OCI-LY3 (cell line): ENCODE measurements around the gene KCNMA1.
"Not testable (repeated sequence)": the region's sequence is repeated elsewhere in the genome, so short reads cannot be mapped to it uniquely, and the experiment has no call there.

Experiments used
- H2AFZ ChIP-seq: fragments of 200-600, 300-600 bp; shearing (Covaris generic); 2 replicates; pipeline ENCODE4 v1.6.0; 2014; ENCODE audit warnings: antibody characterized with exemption, low read depth, low read length
- H3K27ac ChIP-seq: fragments of 200-600, 300-600 bp; sonication (generic); 2 replicates; pipeline ENCODE4 v1.5.1; 2014; ENCODE audit warnings: mild to moderate bottlenecking, low read length, moderate library complexity, mixed read lengths
- H3K27me3 ChIP-seq: fragments of 200-600, 300-600 bp; sonication (generic); 2 replicates; pipeline ENCODE4 v1.6.1; 2014; ENCODE audit warnings: low read depth, low read length, mixed read lengths
- H3K36me3 ChIP-seq: fragments of 200-600, 300-600 bp; sonication (generic); replicated peaks from 2 replicates; pipeline ENCODE3; 2014; ENCODE audit warnings: low read depth, low read length, mixed read lengths
- H3K4me1 ChIP-seq: fragments of 300-600, 200-600 bp; sonication (generic); 2 replicates; pipeline ENCODE4 v1.6.1; 2014; ENCODE audit warnings: low read length, mixed read lengths
- H3K4me2 ChIP-seq: fragments of 200-600, 300-600 bp; sonication (generic); 2 replicates; pipeline ENCODE4 v1.6.1; 2014; ENCODE audit warnings: low read length, mixed read lengths
- H3K4me3 ChIP-seq: fragments of 300-600, 200-600 bp; sonication (generic); 2 replicates; pipeline ENCODE4 v1.5.1; 2014; ENCODE audit warnings: antibody characterized with exemption, mild to moderate bottlenecking, low read length, moderate library complexity
- H3K79me2 ChIP-seq: fragments of 300-600, 200-600 bp; shearing (Covaris generic); 2 replicates; pipeline ENCODE4 v1.6.1; 2014; ENCODE audit warnings: mild to moderate bottlenecking, low read length, mixed read lengths
- H3K9ac ChIP-seq: fragments of 300-600, 200-600 bp; shearing (Covaris generic); 2 replicates; pipeline ENCODE4 v1.6.0; 2014; ENCODE audit warnings: mild to moderate bottlenecking, low read length, moderate library complexity
- H3K9me3 ChIP-seq: fragments of 200-600, 300-600 bp; shearing (Covaris generic); 2 replicates; pipeline ENCODE4 v1.6.1; 2014; ENCODE audit warnings: low read length, mixed read lengths; ENCODE audit not compliant: insufficient read depth
- H4K20me1 ChIP-seq: fragments of 200-600, 300-600 bp; sonication (generic); 2 replicates; pipeline ENCODE4 v1.6.1; 2016; ENCODE audit warnings: low read length, mixed read lengths; ENCODE audit not compliant: insufficient read depth
- CTCF ChIP-seq: fragments of 200-600, 300-600 bp; sonication (generic); IDR thresholded peaks from 2 replicates; pipeline ENCODE4 v1.5.1; 2014; ENCODE audit warnings: antibody characterized with exemption, low read length, low read depth
- EZH2phosphoT487 ChIP-seq: fragments of 200-600 bp; shearing (Covaris generic); IDR thresholded peaks from 2 replicates; pipeline ENCODE4 v1.6.1; 2018; ENCODE audit warnings: antibody characterized with exemption, mixed run types, low read depth

The KCNMA1 gene

GRCh38 chr10:77661674-77662073 lies 24.1 kb upstream of the KCNMA1 start:
- H3K9ac ChIP-seq: peak overlapping the region; percentile 68
- no peaks in the 10 kb centered on the region for H4K20me1 ChIP-seq
- H3K27ac ChIP-seq: peak overlapping the region; percentile 100
- peaks cover 57% of the 10 kb centered on the region for H3K79me2 ChIP-seq
- TF ChIP-seq EZH2phosphoT487 (no peak), CTCF (no peak)
- peaks cover 75% of the 10 kb centered on the region for H3K36me3 ChIP-seq
- H3K4me1 ChIP-seq: peaks cover 65% of the 10 kb centered on the region
- peaks cover 13% of the 10 kb centered on the region; the same call in 1 of the 2 replicates for H3K9me3 ChIP-seq
- no peaks in the 10 kb centered on the region for H3K27me3 ChIP-seq
- H3K4me3 ChIP-seq: no peak overlapping the region
- H2AFZ ChIP-seq: no peak overlapping the region
- peak overlapping the region; percentile 46; the same call in 1 of the 2 replicates for H3K4me2 ChIP-seq

DNA sequence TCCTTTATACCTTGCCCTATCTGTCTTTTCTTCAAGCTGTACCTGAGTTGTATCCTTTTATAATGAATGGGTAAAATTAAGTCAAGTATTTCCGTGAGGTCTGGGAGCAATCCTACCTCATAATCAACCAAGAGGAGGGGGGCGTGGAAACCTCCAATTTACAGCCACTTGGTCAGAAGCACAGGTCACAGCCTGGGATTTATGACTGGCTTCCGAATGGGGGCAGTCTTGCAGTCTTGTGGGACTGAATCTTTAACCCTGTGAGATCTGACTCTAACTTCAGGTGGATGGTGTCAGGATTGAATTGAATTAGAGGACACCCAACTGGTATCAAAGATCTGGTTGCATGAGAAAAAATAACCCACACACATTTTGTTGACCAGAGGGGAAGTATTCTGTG lies 23.5 kb upstream of the KCNMA1 start:
- Histone ChIP-seq H3K9ac (peak overlapping the region; percentile 68), H4K20me1 (no peaks in the 10 kb centered on the region), H2AFZ (no peak overlapping the region), H3K4me1 (peaks cover 60% of the 10 kb centered on the region), H3K9me3 (peaks cover 13% of the 10 kb centered on the region; the same call in 1 of the 2 replicates), H3K79me2 (peaks cover 51% of the 10 kb centered on the region), H3K4me2 (no peak overlapping the region), H3K4me3 (no peak overlapping the region), H3K36me3 (peaks cover 76% of the 10 kb centered on the region), H3K27ac (peak overlapping the region; percentile 100), H3K27me3 (no peaks in the 10 kb centered on the region)
- TF ChIP-seq EZH2phosphoT487: no peak
- peak; percentile 26; the same call in 1 of the 2 replicates for TF ChIP-seq CTCF

DNA sequence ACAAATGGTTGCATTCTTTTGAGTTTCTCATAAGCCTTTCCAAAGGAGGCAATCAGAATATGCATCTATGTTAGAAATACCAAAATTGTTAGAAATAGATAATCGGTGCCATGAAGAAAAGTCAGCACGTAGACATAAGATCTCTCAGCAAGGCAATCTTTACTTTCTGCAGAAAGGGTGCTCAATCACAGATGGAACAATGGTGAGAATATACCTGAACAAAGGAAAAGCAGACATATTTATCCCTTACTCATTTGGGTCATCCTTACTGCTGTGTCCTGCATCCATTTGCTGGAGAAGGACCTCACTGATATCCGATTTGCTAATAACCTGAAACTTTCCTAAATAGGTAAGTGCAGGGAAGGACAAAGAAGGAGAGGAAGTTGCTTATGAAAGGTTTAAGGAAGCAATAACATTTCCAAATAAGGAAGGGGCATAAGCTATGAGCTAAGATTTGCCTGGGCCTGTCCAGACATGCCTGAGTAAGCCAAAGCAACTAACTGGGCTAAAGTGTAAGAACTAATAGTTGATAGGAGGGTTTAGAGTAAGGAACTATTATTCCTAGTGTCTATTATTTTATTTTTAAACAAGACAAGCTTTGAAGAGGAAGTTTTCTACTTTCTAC lies 21.6 kb upstream of the KCNMA1 start:
- not testable (repeated sequence) for H3K4me2 ChIP-seq

GRCh38 chr10:77653210-77653609 lies 15.6 kb upstream of the KCNMA1 start:
- no peaks in the 10 kb centered on the region for H3K27me3 ChIP-seq
- peaks cover 7% of the 10 kb centered on the region for H3K9me3 ChIP-seq
- H3K4me2 ChIP-seq: no peak overlapping the region
- peaks cover 25% of the 10 kb centered on the region for H3K79me2 ChIP-seq
- H3K4me3 ChIP-seq: no peak overlapping the region
- peaks cover 39% of the 10 kb centered on the region for H3K4me1 ChIP-seq
- H3K9ac ChIP-seq: no peak overlapping the region
- TF ChIP-seq EZH2phosphoT487: no peak
- no peak for TF ChIP-seq CTCF
- H3K36me3 ChIP-seq: peaks cover 53% of the 10 kb centered on the region
- H4K20me1 ChIP-seq: no peaks in the 10 kb centered on the region
- no peak overlapping the region for H3K27ac ChIP-seq
- no peak overlapping the region for H2AFZ ChIP-seq

More for the DNA sequence above, 21.6 kb upstream of the KCNMA1 start:
- not testable (repeated sequence) for H3K4me3 ChIP-seq, H4K20me1 ChIP-seq, H3K9ac ChIP-seq, H3K27me3 ChIP-seq, H2AFZ ChIP-seq
- Histone ChIP-seq H3K79me2 (peaks cover 32% of the 10 kb centered on the region), H3K27ac (peak overlapping the region; percentile 61), H3K9me3 (peaks cover 13% of the 10 kb centered on the region; the same call in 1 of the 2 replicates), H3K4me1 (peaks cover 43% of the 10 kb centered on the region), H3K36me3 (peaks cover 70% of the 10 kb centered on the region)
